GM19397 (cell line): ENCODE measurements around the gene PLCB1.
"Not testable (repeated sequence)": the region's sequence is repeated elsewhere in the genome, so short reads cannot be mapped to it uniquely, and the experiment has no call there.

ENCODE experiments used
- ATAC-seq: cut with Tn5 transposase; IDR thresholded peaks from one replicate; pipeline ENCODE4 v1.9.1; 2021; ENCODE audit warnings: mild to moderate bottlenecking, moderate library complexity; ENCODE audit not compliant: unreplicated experiment

PLCB1 gene

GRCh38 chr20:8131598-8132483 lies at the start of gene PLCB1:
Gene PLCB1, plus strand, starts transcription at chr20:8132266. Its CDS starts 386 bp downstream, at chr20:8132652.
- peak; percentile 85 for ATAC-seq

GRCh38 chr20:8082989-8083388 lies 49.1 kb upstream of the PLCB1 start:
- ATAC-seq, result no peak

- ATAC-seq, result no peak
Measured at GRCh38 chr20:8089668-8090067, 42.4 kb upstream of the PLCB1 start.

DNA sequence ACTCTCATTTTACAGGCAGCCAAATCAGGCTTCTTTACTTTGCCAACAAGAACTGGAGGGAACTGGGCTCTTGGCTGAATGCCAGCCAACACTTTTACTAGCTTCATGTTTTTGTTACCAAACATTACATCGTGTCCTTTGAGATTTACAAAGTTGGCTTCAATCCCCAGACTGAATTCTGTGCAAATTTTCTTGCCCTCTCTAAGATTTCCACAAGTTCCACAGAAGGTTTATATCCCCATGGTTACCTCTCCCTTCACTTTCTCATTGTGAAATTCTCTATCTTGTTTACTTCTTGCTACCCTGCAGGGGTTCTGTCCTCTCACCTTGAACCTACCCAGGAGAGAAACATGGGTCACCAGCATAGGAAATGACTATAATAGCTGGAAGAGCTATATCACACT lies 37.6 kb upstream of the PLCB1 start:
- no peak for ATAC-seq

DNA sequence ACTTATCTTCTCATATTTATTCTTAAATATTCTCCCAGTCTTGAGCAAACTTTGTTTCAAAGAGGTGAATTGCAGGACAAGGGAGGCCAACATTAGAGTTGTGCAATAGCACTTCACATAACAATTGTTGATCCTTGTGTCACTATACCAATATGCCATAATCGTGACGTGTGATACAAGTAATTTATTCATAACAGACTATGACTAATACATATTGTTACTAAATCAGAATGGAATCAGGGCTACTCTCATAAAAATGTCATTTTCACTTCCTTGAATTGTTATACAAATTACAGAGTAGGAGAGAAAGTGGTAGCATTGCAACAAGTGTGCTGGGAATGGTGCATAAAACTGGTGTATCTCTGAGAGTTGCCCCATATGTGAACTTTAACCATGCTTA lies 37.2 kb upstream of the PLCB1 start:
- no peak for ATAC-seq

GRCh38 chr20:8095648-8096572 lies 36.2 kb upstream of the PLCB1 start:
- no peak for ATAC-seq

GRCh38 chr20:8097307-8097706 lies 34.8 kb upstream of the PLCB1 start:
- no peak for ATAC-seq

DNA sequence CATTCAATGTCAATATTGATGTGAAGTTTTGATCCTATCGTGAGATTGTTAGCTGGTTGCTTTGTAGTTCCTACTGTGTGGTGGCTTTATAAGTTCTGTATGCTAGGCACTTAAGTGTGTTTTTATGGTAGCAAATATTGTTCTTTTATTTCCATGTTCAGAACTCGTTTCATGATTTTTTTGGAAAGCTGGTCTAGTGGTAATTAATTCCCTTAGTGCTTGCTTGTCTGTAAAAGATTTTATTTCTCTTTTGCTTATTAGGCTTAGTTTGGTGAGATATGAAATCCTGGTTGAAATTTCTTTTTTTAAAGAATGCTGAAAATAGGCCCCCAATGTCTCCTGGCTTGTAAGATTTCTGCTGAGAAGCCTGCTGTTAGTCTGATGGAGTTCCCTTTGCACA lies 27.8 kb upstream of the PLCB1 start:
- ATAC-seq, result no peak

GRCh38 chr20:8114612-8115011 lies 17.5 kb upstream of the PLCB1 start:
- not testable (repeated sequence) for ATAC-seq

- no peak for ATAC-seq
Measured at GRCh38 chr20:8115436-8115835, 16.6 kb upstream of the PLCB1 start.

- ATAC-seq, result no peak
Measured at GRCh38 chr20:8116067-8116811, 15.8 kb upstream of the PLCB1 start.

GRCh38 chr20:8117636-8118035 lies 14.4 kb upstream of the PLCB1 start:
- no peak for ATAC-seq

- no peak for ATAC-seq
Measured at GRCh38 chr20:8118039-8118438, 14.0 kb upstream of the PLCB1 start.

DNA sequence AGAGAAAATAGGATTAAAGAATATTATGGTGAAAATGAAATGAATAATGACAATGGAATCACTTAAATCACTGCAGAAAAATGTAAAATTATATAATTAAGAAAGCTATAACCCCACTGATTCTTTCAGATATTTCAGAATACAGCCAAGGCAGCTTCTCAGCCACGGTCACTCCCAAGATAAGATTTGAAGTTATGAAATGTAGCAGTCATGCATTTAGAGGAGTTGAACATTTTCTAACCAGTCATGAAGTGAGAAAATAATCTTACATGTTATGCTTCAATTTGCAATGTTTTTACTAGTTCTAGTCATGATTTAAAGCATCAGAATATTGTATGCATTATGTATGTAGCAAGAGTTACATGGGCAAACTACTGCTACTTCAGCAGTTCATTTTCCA lies 13.3 kb upstream of the PLCB1 start:
- no peak for ATAC-seq

GRCh38 chr20:8121666-8122065 lies 10.4 kb upstream of the PLCB1 start:
- ATAC-seq, result no peak

GRCh38 chr20:8124639-8125038 lies 7.4 kb upstream of the PLCB1 start:
- ATAC-seq, result no peak

DNA sequence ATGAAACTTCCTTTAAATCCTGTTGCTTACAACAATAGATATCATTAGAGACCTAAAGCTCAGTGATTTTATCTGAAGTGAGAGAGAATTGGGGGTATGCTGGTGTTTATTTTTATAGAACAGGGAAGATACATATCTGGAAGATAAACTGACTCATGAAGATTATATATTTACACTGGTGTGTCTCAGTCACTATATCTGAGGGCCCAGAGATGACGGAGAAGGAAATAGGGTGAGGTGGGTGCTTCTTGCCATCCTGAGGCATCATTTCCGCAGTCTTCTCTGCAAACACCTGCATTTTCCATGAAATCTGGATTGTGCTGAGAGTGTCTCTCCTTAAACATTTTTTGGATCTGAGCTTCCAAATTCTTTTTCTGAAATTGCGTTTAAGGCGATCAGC lies 5.9 kb upstream of the PLCB1 start:
- ATAC-seq, result no peak

DNA sequence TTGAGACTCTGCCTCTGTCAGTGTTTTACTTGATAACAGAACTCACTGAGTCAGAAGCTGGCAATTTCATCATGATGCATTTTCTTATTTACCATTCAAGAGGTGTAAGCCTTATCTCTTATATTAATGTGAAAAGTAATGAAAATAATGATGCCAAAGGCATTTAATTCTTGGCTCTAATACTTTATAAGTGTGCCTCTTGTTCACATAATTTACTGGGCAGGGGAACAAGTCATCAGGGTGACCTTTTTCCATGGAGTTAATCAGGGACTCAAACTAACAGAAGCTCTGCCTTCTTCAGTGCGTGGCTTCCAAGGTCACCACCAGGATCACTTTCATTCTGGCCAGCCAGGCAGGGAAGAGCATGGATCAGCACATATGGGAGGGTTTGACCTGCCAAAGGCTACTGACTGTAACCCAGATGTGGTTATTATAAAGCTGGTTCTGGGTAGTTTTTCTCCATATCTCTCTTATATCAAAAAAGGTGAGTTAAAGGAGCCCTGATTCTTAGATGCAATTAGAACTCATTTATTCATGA lies 5.2 kb upstream of the PLCB1 start:
- no peak for ATAC-seq

DNA sequence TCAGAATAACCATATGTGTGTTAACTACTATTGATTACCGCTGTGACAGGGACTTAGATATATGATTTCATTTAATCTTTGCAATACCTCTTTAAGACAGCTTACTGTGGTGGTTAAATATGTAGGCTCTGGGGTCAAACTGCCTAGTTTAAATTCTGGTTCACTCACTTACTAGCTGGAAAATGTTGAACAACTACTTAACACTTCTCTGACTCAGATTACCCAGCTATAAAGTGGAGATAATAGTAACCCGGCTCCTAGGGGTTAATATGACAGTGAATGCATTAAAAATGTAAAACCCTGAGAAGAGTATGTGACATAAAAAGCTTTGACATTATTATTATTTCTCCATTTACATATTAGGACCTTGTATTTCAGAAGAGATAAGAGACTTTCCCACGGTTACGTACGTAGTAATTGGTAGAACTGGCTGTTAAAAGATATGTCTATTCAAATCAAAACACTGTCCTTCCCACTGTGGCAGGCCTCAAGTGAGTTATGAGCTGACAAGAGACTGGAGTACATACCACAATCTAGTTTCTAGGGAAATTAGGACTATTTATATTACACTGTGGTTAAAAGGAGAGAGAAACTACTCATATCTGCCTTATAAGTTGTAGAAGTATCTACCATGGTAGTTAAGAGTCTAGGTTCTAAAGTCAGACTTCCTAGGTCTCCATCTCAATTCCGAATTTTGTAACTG lies 4.4 kb upstream of the PLCB1 start:
- ATAC-seq, result peak; percentile 46
